H1 (cell line): Measurements from ENCODE around the gene ZNF747. TPM values are rescaled to one million over a fixed set of nuclear protein-coding genes. Genes with fewer than 3 reads are reported as not detected.

ENCODE experiments used
- BRCA1 ChIP-seq: IDR thresholded peaks from 2 replicates; pipeline ENCODE4 v1.6.1; 2012; ENCODE audit warnings: low read depth, low read length, improper control_type of control experiment
- CHD2 ChIP-seq: IDR thresholded peaks from 2 replicates; pipeline ENCODE4 v1.6.1; 2012; ENCODE audit warnings: low read length, improper control_type of control experiment
- CREB1 ChIP-seq: IDR thresholded peaks from 2 replicates; pipeline ENCODE4 v1.6.1; 2012; ENCODE audit warnings: inconsistent platforms
- GABPA ChIP-seq: IDR thresholded peaks from 2 replicates; pipeline ENCODE4 v1.6.1; 2011; ENCODE audit warnings: mild to moderate bottlenecking, low read length, moderate library complexity, borderline replicate concordance; ENCODE audit not compliant: insufficient read depth
- GTF2F1 ChIP-seq: IDR thresholded peaks from 2 replicates; pipeline ENCODE4 v1.6.1; 2012; ENCODE audit warnings: low read depth, low read length, improper control_type of control experiment, borderline replicate concordance
- HDAC2 ChIP-seq, 2 experiments: fragments of 300-600 bp in 1 of 2; sonication (generic) in 1 of 2; IDR thresholded peaks; 2 replicates each; pipeline ENCODE4 v1.6.1; 2011 to 2012; ENCODE audit warnings: low read depth in 2 of 2, low read length in 2 of 2, mild to moderate bottlenecking in 2 of 2, moderate library complexity in 2 of 2, borderline replicate concordance in 1 of 2, inconsistent platforms in 1 of 2
- NANOG ChIP-seq: IDR thresholded peaks from 2 replicates; pipeline ENCODE4 v1.6.1; 2011; ENCODE audit warnings: low read length, low read depth, mild to moderate bottlenecking, inconsistent platforms; ENCODE audit not compliant: insufficient read depth, poor library complexity, severe bottlenecking
- PHF8 ChIP-seq: fragments of 200-600 bp; sonication (generic); conservative IDR thresholded peaks from 2 replicates; pipeline ENCODE4 v1.7.1; 2012; ENCODE audit warnings: low read depth, mild to moderate bottlenecking, inconsistent platforms, low read length, moderate library complexity
- POLR2AphosphoS5 ChIP-seq: IDR thresholded peaks from 2 replicates; pipeline ENCODE4 v1.6.1; 2011; ENCODE audit warnings: low read depth, low read length
- POU5F1 ChIP-seq: IDR thresholded peaks from 2 replicates; pipeline ENCODE4 v1.6.1; 2011; ENCODE audit warnings: low read depth, mild to moderate bottlenecking, low read length, moderate library complexity
- RAD21 ChIP-seq, 2 experiments: IDR thresholded peaks in 1 of 2; conservative IDR thresholded peaks in 1 of 2; 2 replicates each; pipeline ENCODE4 v1.6.1; 2011; ENCODE audit warnings: low read depth in 2 of 2, low read length in 2 of 2, improper control_type of control experiment in 1 of 2, inconsistent platforms in 1 of 2, mild to moderate bottlenecking in 1 of 2, moderate library complexity in 1 of 2
- RBBP5 ChIP-seq: IDR thresholded peaks from 2 replicates; pipeline ENCODE4 v1.7.1; 2012; ENCODE audit warnings: low read depth, mild to moderate bottlenecking, inconsistent platforms, low read length, moderate library complexity, borderline replicate concordance
- RNF2 ChIP-seq: fragments of 200-900, 300-1000 bp; sonication (generic); IDR thresholded peaks from 2 replicates; pipeline ENCODE4 v1.7.1; 2016; ENCODE audit warnings: borderline replicate concordance, low read depth, mild to moderate bottlenecking, antibody characterized with exemption, low read length; ENCODE audit not compliant: poor library complexity, severe bottlenecking; ENCODE audit errors: missing control alignments
- SIN3A ChIP-seq, 2 experiments: IDR thresholded peaks in 1 of 2; conservative IDR thresholded peaks in 1 of 2; 2 replicates each; pipeline ENCODE4 v1.6.1; 2011 to 2012; ENCODE audit warnings: low read length in 2 of 2, improper control_type of control experiment in 1 of 2, low read depth in 1 of 2, mild to moderate bottlenecking in 1 of 2
- SRF ChIP-seq: IDR thresholded peaks from 2 replicates; pipeline ENCODE4 v1.6.1; 2011; ENCODE audit warnings: mild to moderate bottlenecking, low read depth, low read length, moderate library complexity
- TAF7 ChIP-seq: optimal IDR thresholded peaks from 2 replicates; pipeline ENCODE3; 2011; ENCODE audit warnings: low read depth, mild to moderate bottlenecking, inconsistent platforms, low read length, moderate library complexity, borderline replicate concordance
- TEAD4 ChIP-seq: IDR thresholded peaks from 2 replicates; pipeline ENCODE4 v1.6.1; 2012; ENCODE audit warnings: low read depth, low read length, inconsistent platforms, mixed read lengths
- YY1 ChIP-seq: IDR thresholded peaks from 2 replicates; pipeline ENCODE4 v1.6.1; 2011; ENCODE audit warnings: low read depth, mild to moderate bottlenecking, low read length
- polyA plus RNA-seq, 7 experiments: library from polyadenylated mRNA; depleted of rRNA in 3 of 7; stranded (reverse) in 5 of 7; unstranded in 2 of 7; fragments of >200 nt in 5 of 7; fragments of 200-250 nt in 2 of 7; gene quantifications; 1 replicate in 5 of 7; 2 replicates in 1 of 7; 4 replicates in 1 of 7; pipeline versions ENCODE4 v1.2.1 to v1.2.3, GENCODE V29; 2011 to 2013; ENCODE audit warnings: missing spikeins in 2 of 7, mixed read lengths in 2 of 7
- total RNA-seq: library from RNA; stranded (reverse); fragmentation: NEBNext Ultra II Directional; extraction: Animal tissue kit (Norgen Biotek cat#: 25700); gene quantifications from 2 replicates; pipeline ENCODE4 v1.2.1, GENCODE V29; 2021
- TF ChIP-seq, protein P1 (sequence below): IDR thresholded peaks from 2 replicates; pipeline ENCODE4 v1.6.1; 2012; ENCODE audit warnings: inconsistent platforms
- TF ChIP-seq, protein P2 (sequence below): IDR thresholded peaks from 2 replicates; pipeline ENCODE4 v1.6.1; 2011; ENCODE audit warnings: low read depth, mild to moderate bottlenecking, low read length; ENCODE audit not compliant: insufficient read depth

The ZNF747 gene
- total and polyA plus RNA-seq, 2 of the 8 experiments (the other 6 are each of a cell fraction or from before 2014, with no cell fraction given): 9.9 to 10.3 TPM

DNA sequence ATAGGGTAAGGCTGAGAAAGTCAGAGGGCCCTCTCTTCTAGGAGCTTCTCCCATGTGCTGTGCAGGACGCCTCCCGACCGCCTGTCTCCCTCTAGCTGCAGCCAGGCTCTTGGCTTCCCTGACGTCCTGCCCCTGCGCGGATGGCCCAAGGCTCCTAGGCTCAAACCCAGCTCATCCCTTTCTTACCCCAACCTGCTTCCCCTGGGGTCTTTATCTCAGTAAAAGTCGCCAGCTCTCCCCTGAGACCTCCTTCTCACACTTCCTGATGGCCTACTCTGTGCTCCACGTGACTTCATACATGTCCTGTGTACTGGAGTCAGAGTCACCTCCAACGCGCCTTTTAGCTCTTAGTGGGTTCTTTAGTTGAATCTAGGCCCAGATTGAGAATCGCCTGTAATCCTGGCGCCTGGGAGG is 1.1 kb upstream of the ZNF747 start (continued):
- TF ChIP-seq RNF2 (no peak), HDAC2 (IDR thresholded peaks at IDR 0.05; ENCODE audit: borderline replicate concordance in 1 of 2, low read depth in 2 of 2, low read length in 2 of 2) (no peak), TAF7 (no peak), POU5F1 (no peak), YY1 (peak; percentile 64; the same call in 1 of the 2 replicates), CHD2 (no peak), PHF8 (0 out of 2 replicates have a peak, but pooled peaks have one; percentile 11), GABPA (peak; percentile 53; the same call in 1 of the 2 replicates), NANOG (no peak), RBBP5 (no peak), BRCA1 (no peak), POLR2AphosphoS5 (no peak; the same call in 1 of the 2 replicates), SIN3A (conservative IDR thresholded peaks at IDR 0.05 in 1 of 2, IDR thresholded peaks at IDR 0.05 in 1 of 2; ENCODE audit: low read depth in 1 of 2, low read length in 2 of 2) (0 out of 4 replicates have a peak, but pooled peaks of 1 of the 2 experiments have one; percentile 74), GTF2F1 (no peak), TEAD4 (no peak), CREB1 (no peak), RAD21 (IDR thresholded peaks at IDR 0.05 in 1 of 2, conservative IDR thresholded peaks at IDR 0.05 in 1 of 2; ENCODE audit: low read depth in 2 of 2, low read length in 2 of 2) (peak; percentile 55 to 59), SRF (no peak)
- TF ChIP-seq, protein P1, sequence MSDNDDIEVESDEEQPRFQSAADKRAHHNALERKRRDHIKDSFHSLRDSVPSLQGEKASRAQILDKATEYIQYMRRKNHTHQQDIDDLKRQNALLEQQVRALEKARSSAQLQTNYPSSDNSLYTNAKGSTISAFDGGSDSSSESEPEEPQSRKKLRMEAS: peak; percentile 89
- TF ChIP-seq, protein P2, sequence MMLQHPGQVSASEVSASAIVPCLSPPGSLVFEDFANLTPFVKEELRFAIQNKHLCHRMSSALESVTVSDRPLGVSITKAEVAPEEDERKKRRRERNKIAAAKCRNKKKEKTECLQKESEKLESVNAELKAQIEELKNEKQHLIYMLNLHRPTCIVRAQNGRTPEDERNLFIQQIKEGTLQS: no peak
